ENCODE data around the gene SORCS3.

The SORCS3 gene

DNA sequence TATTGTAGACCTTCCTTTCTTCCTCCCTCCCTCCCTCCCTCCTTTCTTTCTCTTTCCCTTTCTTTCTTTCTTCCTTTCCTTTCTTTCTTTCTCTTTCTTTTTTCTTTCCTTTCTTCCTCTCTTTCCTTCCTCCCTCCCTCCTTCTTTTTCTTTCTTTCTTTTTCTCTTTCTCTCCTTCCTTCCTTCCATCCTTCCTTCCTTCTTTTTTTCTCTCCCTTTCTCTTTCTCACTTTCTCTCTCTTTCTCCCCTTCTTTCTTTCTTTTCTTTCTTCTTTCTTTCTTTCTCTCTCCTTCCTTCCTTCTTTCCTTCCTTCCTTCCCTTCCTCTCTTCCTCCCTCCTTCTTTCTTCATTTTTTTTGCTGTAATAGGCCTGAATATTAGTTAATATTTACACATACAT, 638.0 kb downstream of the SORCS3 start:
- DNase-seq = no peak

DNA sequence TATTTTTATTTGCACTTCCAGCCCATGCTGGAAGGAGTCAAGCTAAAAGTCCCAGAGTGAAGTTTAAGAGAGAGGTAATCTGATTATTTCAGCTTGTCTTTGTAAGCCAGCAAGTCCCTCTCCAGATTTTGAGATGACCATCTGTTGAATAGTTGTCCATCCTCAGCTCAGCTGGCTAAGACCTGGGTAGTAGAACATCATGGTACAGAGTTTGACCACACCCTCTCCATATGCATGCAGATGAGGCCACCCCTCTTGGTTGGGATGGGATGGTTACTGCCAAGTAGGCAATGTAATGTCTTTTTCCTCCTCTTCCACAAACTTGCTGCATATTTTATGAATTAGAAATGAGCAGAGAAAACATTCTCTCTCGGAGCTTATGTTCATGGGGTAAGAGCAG, 639.8 kb downstream of the SORCS3 start:
- DNase-seq = no peak

DNA sequence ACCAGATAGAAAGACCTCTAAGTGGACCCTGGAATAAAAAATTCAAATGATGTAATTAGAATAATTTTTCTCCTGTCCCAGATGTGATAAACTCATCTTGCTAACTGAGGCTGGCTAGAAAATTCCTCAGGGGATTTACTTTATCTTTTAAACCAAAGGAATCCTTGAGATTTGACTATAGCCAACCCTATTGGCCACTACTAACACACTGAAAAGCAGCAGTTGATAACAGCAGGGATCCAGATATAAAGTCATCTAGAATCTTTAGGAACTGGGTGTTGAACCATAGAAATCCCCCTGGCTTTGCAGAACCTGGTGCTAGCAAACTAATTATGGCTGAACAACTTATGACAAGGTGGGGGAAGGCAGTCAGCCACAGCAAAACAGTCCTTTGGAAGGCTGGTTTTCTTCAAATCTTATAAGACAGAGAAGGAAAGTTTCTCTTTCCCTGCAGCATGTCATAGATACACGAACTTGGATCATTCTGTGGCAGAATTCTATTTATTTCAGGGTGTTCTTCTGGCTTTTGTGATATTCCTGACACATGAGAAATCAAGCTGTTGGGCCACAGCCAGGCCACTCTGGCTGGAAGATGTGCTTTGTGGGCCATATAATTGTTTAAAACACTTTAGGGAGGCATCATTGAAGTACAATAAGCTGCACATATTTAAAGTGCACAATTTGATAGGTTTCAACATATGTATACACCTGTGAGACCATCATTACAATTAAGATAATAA, 643.6 kb downstream of the SORCS3 start:
- no peak for DNase-seq

DNA sequence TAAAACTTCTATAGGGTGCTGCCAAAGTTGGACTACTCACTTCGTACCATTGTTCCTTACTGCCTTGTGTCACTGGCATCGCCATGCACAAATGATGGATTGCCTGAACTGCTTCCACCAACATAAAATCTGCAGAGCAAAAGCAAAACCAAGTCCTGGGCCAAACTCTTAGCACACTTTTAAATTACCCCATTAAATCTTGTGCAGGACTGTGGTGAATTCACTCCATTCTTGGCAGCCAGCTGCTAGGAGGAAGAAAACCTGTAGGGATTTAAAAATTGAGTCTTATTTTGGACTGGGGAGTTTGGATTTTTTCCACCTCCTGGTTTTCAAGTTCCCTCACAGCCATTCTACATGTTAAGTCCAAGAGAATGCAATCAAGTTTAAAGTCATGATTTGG, 646.9 kb downstream of the SORCS3 start:
- no peak for DNase-seq

DNA sequence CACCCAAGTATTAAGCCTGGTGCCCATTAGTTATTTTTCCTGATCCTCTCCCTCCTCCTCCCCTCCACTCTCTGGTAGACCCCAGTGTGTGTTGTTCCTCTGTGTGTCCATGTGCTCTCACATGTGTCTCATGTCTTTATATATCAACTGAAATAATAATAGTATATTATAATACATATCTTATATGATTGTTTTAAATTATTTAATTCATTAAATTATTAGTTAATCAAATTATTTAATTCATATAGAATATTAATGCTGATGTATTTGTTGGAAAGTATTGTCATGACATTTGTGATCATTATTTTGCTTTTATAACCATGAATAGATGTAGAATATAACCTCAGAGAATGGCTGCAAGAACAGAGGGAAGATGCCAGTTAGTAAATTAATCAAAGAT, 647.5 kb downstream of the SORCS3 start:
- DNase-seq = no peak

DNA sequence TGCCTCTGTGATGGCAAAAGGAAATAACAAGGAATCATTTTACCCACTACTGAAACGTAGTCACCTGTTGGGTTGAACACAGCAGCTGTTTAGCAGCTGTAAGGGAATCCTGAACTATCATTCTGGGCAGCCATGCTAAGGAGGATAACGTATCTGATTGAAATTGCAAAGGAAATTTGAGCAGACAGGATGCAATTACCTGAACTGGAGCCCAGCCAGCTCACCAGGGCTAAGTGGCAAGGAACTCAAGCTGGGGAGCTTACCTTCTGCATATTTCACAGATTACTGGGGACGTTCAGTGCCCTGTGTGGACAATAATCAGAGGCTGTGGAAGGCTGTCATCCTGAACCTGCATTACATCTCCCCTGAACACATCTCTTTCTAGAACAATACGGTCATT, 650.5 kb downstream of the SORCS3 start:
- DNase-seq = no peak

DNA sequence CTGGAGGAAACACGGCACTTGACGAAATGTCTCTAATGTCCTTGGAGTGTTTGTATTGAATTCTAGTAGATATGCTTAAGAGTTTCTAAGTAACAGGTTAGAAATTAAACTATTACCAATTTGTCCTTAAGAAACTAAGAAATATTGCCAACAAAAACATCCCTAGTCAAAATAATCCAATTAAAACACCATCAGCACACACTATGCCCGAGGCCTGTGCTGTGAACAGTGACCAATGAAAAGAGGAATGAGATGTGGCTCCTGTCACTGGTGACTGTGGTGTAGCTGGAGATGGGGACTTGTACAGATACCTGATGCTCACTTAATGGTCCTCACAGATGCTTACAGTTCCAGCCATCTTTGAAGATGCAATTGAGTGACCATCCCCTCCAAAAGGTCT, 651.1 kb downstream of the SORCS3 start:
- no peak for DNase-seq
